HCT116 (cell line): ENCODE data around the gene DNMT3B.

Experiments used
- CTCF ChIP-seq, 3 experiments: fragments of 200-600 bp in 1 of 3; sonication (generic) in 1 of 3; IDR thresholded peaks in 2 of 3; conservative IDR thresholded peaks in 1 of 3; 2 replicates each; pipeline ENCODE4 v1.5.1; 2012 to 2017; ENCODE audit warnings: low read depth in 2 of 3, low read length in 2 of 3, antibody characterized with exemption in 1 of 3, borderline replicate concordance in 1 of 3, control low read depth in 1 of 3, mild to moderate bottlenecking in 1 of 3, mixed read lengths in 1 of 3, mixed run types in 1 of 3, moderate library complexity in 1 of 3; ENCODE audit not compliant: insufficient read depth in 1 of 3
- JUND ChIP-seq: IDR thresholded peaks from 2 replicates; pipeline ENCODE4 v1.6.1; 2012
- POLR2A ChIP-seq: IDR thresholded peaks from 2 replicates; pipeline ENCODE4 v1.7.0; 2011; ENCODE audit warnings: borderline replicate concordance; ENCODE audit not compliant: insufficient read depth, insufficient read length; ENCODE audit errors: extremely low read depth
- POLR2AphosphoS5 ChIP-seq: IDR thresholded peaks from 2 replicates; pipeline ENCODE4 v1.6.1; 2011; ENCODE audit warnings: mild to moderate bottlenecking, low read depth, low read length, moderate library complexity
- SRF ChIP-seq: IDR thresholded peaks from 2 replicates; pipeline ENCODE4 v1.6.1; 2012; ENCODE audit warnings: low read depth
- YY1 ChIP-seq: IDR thresholded peaks from 2 replicates; pipeline ENCODE4 v1.6.1; 2011; ENCODE audit warnings: low read length, low read depth, moderate library complexity, mild to moderate bottlenecking; ENCODE audit not compliant: insufficient replicate concordance; ENCODE audit errors: extremely low read depth
- ZBTB33 ChIP-seq: IDR thresholded peaks from 2 replicates; pipeline ENCODE4 v1.6.1; 2011; ENCODE audit warnings: mild to moderate bottlenecking, low read length, moderate library complexity; ENCODE audit not compliant: insufficient replicate concordance; ENCODE audit errors: extremely low read depth

DNA sequence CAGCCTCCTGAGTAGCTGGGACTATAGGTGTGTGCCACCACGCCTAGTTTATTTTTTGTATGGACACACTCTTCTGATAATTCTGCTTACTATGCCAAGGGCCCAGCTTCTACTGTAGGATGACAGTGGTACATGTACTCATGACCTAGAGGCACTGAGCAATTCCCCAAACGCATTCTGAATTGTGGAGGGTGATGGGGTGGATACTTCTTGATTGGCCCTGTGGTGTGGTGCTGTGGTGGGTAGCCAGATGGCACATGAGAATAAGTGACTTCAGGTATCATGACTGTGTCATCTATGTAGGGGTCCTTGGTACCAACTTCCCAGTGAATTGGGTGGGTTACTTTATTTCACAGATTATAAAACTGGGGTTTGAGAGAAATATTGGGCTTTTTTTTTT is 11.0 kb downstream of the DNMT3B start:
- no peak for TF ChIP-seq POLR2AphosphoS5
- TF ChIP-seq CTCF (IDR thresholded peaks at IDR 0.05 in 2 of 3, conservative IDR thresholded peaks at IDR 0.05 in 1 of 3; ENCODE audit: borderline replicate concordance in 1 of 3, insufficient read depth in 1 of 3, low read depth in 2 of 3, low read length in 2 of 3) = no peak
- TF ChIP-seq SRF = no peak
- no peak for TF ChIP-seq POLR2A
- no peak for TF ChIP-seq JUND
- no peak for TF ChIP-seq ZBTB33
- TF ChIP-seq YY1 = no peak
